Mesothelial cell of epicardium (in vitro differentiated cells): ENCODE data around the gene DIP2B. TPM values are rescaled to one million over a fixed set of nuclear protein-coding genes. Genes with fewer than 3 reads are reported as not detected.

ENCODE experiments used
- DNase-seq, 2 experiments: peaks; one replicate each; pipeline ENCODE4 v3.0.0; 2021; ENCODE audit warnings: low spot score in 2 of 2; ENCODE audit not compliant: unreplicated experiment in 2 of 2
- H3K27ac Mint-ChIP-seq: 2 replicates; pipeline ENCODE4 v1.8.0; 2021; ENCODE audit warnings: mixed read lengths
- H3K27me3 Mint-ChIP-seq: 2 replicates; pipeline ENCODE4 v1.8.0; 2021; ENCODE audit warnings: low read depth, mixed read lengths
- H3K36me3 Mint-ChIP-seq: 2 replicates; pipeline ENCODE4 v1.8.0; 2021; ENCODE audit warnings: mixed read lengths
- H3K4me1 Mint-ChIP-seq: 2 replicates; pipeline ENCODE4 v1.8.0; 2021; ENCODE audit warnings: mixed read lengths
- H3K4me3 Mint-ChIP-seq: 2 replicates; pipeline ENCODE4 v1.8.0; 2021; ENCODE audit warnings: mild to moderate bottlenecking, moderate library complexity, mixed read lengths
- H3K9me3 Mint-ChIP-seq: 2 replicates; pipeline ENCODE4 v1.8.0; 2021; ENCODE audit warnings: mixed read lengths
- total RNA-seq: library from RNA; stranded (reverse); gene quantifications from 3 replicates; pipeline ENCODE4 v1.2.1, GENCODE V29; 2021
- TF ChIP-seq, protein P1 (sequence below): fragments of 200-600 bp; sonication (generic); IDR thresholded peaks from one replicate; pipeline ENCODE4 v1.5.0; 2021; ENCODE audit warnings: antibody characterized with exemption; ENCODE audit not compliant: unreplicated experiment

The DIP2B gene
- total RNA-seq, 1 donor from 2014 or later: 32.0 TPM

DNA sequence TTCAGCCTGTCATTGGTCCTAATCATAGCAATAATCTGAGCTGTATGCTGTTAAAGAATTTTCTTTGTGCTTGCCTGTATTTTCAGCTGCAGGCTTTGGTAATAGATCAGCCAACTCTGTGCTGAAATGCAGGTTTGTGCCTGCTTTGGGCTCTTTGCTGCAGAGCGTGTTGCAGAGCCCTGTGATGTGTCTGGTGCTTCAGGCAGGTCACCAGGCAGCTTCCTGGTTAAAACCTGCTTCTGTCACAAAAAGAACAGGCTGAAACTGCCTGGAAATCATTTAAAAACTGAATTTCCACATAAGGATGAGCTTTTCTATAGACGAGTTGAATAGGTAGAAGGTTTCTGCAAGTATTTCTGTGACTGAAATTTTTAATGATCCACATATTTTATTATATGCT is 3.1 kb downstream of the DIP2B start:
- H3K4me1 Mint-ChIP-seq: peaks cover 42% of the 10 kb centered on the region
- DNase-seq: no peak
- H3K27ac Mint-ChIP-seq: peak overlapping the region; percentile 94
- H3K27me3 Mint-ChIP-seq: no peaks in the 10 kb centered on the region
- TF ChIP-seq, protein P1, sequence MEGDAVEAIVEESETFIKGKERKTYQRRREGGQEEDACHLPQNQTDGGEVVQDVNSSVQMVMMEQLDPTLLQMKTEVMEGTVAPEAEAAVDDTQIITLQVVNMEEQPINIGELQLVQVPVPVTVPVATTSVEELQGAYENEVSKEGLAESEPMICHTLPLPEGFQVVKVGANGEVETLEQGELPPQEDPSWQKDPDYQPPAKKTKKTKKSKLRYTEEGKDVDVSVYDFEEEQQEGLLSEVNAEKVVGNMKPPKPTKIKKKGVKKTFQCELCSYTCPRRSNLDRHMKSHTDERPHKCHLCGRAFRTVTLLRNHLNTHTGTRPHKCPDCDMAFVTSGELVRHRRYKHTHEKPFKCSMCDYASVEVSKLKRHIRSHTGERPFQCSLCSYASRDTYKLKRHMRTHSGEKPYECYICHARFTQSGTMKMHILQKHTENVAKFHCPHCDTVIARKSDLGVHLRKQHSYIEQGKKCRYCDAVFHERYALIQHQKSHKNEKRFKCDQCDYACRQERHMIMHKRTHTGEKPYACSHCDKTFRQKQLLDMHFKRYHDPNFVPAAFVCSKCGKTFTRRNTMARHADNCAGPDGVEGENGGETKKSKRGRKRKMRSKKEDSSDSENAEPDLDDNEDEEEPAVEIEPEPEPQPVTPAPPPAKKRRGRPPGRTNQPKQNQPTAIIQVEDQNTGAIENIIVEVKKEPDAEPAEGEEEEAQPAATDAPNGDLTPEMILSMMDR: no peak
- H3K4me3 Mint-ChIP-seq: peak overlapping the region; percentile 55
- no peaks in the 10 kb centered on the region for H3K36me3 Mint-ChIP-seq
- H3K9me3 Mint-ChIP-seq: no peaks in the 10 kb centered on the region

DNA sequence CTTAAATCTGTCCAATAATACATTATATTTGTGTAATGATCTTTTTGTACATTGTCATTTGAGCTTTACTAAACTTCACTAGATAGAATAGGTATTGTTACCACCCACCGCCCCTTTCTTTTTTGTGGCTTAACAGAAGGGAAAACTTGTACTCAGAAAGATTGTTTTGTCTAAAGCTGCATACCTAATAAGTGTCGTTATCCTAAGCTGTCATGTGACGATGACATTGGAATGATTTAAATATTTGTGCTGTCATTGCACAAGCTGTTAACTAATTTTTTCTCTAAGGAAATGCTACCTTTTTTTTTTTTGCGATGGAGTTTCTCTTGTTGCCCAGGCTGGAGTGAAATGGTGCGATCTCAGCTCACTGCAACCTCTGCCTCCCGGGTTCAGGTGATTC is 3.6 kb downstream of the DIP2B start:
- DNase-seq: no peak
- Mint-ChIP-seq H3K4me3 (no peak overlapping the region), H3K27ac (peak overlapping the region; percentile 94), H3K27me3 (no peaks in the 10 kb centered on the region), H3K36me3 (no peaks in the 10 kb centered on the region), H3K4me1 (peaks cover 42% of the 10 kb centered on the region), H3K9me3 (no peaks in the 10 kb centered on the region)
- TF ChIP-seq, protein P1: no peak

DNA sequence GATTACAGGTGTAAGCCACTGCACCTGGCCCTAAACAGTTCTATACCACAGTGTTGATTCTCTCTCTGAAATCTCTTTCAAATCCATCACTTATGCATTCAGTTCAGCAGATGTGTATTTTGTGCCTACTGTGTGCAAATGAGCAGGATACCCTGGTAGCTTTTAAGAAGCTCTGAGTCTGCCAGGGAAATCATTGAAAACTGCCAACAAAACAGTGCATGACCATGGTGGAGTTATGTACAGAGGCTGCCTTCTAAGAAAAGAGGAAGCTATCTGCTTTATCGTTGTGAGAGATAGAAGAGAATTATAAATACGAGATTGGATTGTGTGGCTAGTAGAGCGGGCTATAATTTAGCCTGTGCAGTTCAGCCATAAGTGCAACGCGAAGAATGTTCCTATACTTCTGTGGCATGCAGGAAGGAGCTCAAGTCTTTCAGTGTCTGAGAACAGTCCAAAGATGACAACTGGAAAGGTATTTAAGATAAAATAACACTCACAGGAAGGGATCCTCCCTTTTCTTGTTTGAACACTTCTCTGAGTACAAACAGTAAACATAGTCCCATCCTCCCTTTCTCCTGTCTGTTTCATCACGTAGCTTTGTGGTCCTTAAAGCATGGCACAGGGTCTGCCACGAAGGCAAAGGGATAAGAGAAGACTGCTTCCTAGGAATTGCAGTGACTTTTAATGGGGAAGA is 4.3 kb downstream of the DIP2B start:
- TF ChIP-seq, protein P1: no peak
- H3K4me3 Mint-ChIP-seq: no peak overlapping the region
- peaks cover 42% of the 10 kb centered on the region for H3K4me1 Mint-ChIP-seq
- DNase-seq: no peak
- no peaks in the 10 kb centered on the region for H3K27me3 Mint-ChIP-seq
- H3K27ac Mint-ChIP-seq: peak overlapping the region; percentile 94
- no peaks in the 10 kb centered on the region for H3K9me3 Mint-ChIP-seq
- no peaks in the 10 kb centered on the region for H3K36me3 Mint-ChIP-seq

DNA sequence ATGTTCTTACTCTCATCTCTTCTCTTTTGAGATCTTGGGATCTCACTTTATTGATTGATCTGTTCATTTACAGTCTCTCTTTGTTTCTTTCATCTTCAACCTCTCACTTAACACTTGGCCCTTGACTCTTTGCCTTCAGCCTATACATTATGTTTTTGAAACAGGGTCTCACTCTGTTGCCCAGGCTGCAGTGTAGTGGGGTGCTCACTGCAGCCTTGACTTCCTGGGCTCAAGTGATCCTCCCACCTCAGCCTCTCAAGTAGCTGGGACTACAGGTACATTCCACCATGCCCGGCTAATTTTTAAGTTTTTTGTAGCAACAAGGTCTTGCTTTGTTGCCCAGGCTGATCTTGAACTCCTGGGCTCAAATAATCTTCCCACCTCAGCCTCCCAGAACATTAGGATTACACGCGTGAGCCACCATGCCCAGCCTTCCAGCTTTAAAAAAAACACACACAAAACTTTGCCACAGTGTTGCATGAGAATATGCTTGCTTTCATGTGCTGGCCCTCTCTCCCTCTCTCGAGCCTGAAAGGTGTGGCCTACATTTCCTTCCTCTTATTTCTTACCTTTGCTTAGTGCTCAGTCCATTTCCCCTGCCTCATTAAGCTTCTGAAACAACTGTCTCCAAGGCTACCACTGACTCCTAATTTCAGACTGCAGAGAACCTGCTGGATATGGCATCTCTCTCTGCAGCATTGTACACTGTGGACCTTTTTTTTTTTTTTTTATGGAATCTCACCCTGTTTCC is 9.9 kb downstream of the DIP2B start:
- no peaks in the 10 kb centered on the region for H3K9me3 Mint-ChIP-seq
- H3K4me3 Mint-ChIP-seq: no peak overlapping the region
- H3K27me3 Mint-ChIP-seq: no peaks in the 10 kb centered on the region
- peaks cover 8% of the 10 kb centered on the region for H3K4me1 Mint-ChIP-seq
- no peak overlapping the region for H3K27ac Mint-ChIP-seq
- H3K36me3 Mint-ChIP-seq: no peaks in the 10 kb centered on the region
- DNase-seq: no peak
- TF ChIP-seq, protein P1: no peak

DNA sequence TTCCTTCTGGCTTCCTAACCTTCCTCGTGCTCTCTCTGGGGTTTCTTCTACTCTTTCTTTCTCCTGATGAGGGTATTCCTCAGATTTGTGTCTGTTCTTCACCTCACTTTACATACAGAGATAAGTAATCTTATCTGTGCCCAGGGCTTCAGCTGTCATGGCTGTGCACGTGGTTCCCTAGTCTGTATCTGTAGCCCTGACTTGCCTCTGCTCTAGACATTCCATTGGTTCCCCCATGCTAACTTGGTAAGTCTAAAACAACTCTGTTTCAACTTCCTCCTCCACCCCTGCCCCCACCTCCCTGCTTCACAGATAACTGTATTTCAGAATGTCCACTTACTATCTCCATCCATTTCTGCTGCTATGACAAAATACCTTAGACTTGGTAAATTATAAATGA is 10.8 kb downstream of the DIP2B start:
- TF ChIP-seq, protein P1: no peak
- peaks cover 4% of the 10 kb centered on the region for H3K4me1 Mint-ChIP-seq
- no peak overlapping the region for H3K4me3 Mint-ChIP-seq
- no peak for DNase-seq
- no peaks in the 10 kb centered on the region for H3K36me3 Mint-ChIP-seq
- H3K27ac Mint-ChIP-seq: peak overlapping the region; percentile 35
- no peaks in the 10 kb centered on the region for H3K27me3 Mint-ChIP-seq
- no peaks in the 10 kb centered on the region for H3K9me3 Mint-ChIP-seq
